Progenitor cell of endocrine pancreas (in vitro differentiated cells): Measurements from ENCODE around the gene SH3GL2. TPM values are rescaled to one million over a fixed set of nuclear protein-coding genes. Genes with fewer than 3 reads are reported as not detected.

Experiments used
- DNase-seq: peaks from one replicate; pipeline ENCODE4 v3.0.0; 2021; ENCODE audit warnings: low spot score; ENCODE audit not compliant: unreplicated experiment
- H3K27ac Mint-ChIP-seq: 2 replicates; pipeline ENCODE4 v1.8.0; 2021; ENCODE audit warnings: mild to moderate bottlenecking, moderate library complexity, mixed read lengths
- H3K27me3 Mint-ChIP-seq: 2 replicates; pipeline ENCODE4 v1.8.0; 2021; ENCODE audit warnings: mixed read lengths
- H3K36me3 Mint-ChIP-seq: 2 replicates; pipeline ENCODE4 v1.8.0; 2022; ENCODE audit warnings: mixed read lengths; ENCODE audit not compliant: insufficient read depth
- H3K4me1 Mint-ChIP-seq: 2 replicates; pipeline ENCODE4 v1.8.0; 2021; ENCODE audit warnings: low read depth, mixed read lengths
- H3K4me3 Mint-ChIP-seq: 2 replicates; pipeline ENCODE4 v1.8.0; 2021; ENCODE audit warnings: low read depth, mild to moderate bottlenecking, moderate library complexity, mixed read lengths
- H3K9me3 Mint-ChIP-seq: 2 replicates; pipeline ENCODE4 v1.8.0; 2021; ENCODE audit warnings: low read depth, mixed read lengths
- total RNA-seq: library from RNA; stranded (reverse); gene quantifications from 2 replicates; pipeline ENCODE4 v1.2.1, GENCODE V29; 2021
- TF ChIP-seq, protein P1 (sequence below): fragments of 200-600 bp; sonication (generic); IDR thresholded peaks from one replicate; pipeline ENCODE4 v1.5.0; 2021; ENCODE audit warnings: antibody characterized with exemption, mild to moderate bottlenecking; ENCODE audit not compliant: unreplicated experiment

SH3GL2 gene
- total RNA-seq, 1 donor from 2014 or later: 3.3 TPM

DNA sequence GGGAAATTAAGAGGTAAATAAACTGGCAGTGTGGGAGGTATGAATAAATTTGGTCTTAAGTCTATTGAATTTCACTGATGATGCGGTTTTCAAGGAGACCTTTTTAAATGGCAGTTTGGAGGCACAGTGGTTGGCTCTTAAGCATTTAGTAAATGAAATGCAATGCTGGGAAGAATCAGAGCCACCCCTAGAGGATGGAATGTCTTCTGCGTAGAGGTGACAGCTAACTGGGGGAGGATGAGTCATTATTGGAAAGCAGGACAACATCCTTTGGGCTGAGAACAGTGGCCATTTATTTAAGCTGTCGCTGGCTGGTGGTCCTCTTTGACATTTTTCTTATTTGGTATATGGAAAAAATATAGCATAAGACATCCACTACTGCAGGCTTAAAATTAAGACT is 163.2 kb downstream of the SH3GL2 start:
- H3K27ac Mint-ChIP-seq: no peak overlapping the region
- DNase-seq: no peak

DNA sequence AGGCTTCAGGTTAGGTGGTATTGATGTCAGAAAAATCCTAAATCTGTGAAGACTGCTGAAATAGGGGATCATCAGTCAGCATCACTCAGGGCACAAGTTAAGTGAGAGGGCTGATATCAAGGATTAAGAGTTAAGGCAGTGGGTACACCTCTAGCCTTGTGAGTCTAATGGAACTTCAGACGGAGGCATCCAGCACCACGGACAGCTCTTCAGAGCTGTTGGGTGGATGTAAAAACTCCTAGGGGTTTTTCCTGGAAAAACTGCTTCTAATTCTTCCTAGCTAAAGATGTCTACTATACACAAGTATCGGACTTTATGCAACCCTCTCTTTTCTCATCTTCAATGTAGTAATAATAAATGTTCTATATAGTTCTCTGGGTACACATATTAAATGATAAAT is 165.9 kb downstream of the SH3GL2 start:
- Mint-ChIP-seq H3K36me3 (no peaks in the 10 kb centered on the region), H3K27ac (no peak overlapping the region), H3K4me3 (no peak overlapping the region), H3K27me3 (peaks cover 3% of the 10 kb centered on the region), H3K9me3 (no peaks in the 10 kb centered on the region), H3K4me1 (no peaks in the 10 kb centered on the region)
- DNase-seq: peak; percentile 26
- TF ChIP-seq, protein P1, sequence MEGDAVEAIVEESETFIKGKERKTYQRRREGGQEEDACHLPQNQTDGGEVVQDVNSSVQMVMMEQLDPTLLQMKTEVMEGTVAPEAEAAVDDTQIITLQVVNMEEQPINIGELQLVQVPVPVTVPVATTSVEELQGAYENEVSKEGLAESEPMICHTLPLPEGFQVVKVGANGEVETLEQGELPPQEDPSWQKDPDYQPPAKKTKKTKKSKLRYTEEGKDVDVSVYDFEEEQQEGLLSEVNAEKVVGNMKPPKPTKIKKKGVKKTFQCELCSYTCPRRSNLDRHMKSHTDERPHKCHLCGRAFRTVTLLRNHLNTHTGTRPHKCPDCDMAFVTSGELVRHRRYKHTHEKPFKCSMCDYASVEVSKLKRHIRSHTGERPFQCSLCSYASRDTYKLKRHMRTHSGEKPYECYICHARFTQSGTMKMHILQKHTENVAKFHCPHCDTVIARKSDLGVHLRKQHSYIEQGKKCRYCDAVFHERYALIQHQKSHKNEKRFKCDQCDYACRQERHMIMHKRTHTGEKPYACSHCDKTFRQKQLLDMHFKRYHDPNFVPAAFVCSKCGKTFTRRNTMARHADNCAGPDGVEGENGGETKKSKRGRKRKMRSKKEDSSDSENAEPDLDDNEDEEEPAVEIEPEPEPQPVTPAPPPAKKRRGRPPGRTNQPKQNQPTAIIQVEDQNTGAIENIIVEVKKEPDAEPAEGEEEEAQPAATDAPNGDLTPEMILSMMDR: no peak

More for the DNA sequence above, 163.2 kb downstream of the SH3GL2 start:
- H3K36me3 Mint-ChIP-seq: no peaks in the 10 kb centered on the region
- H3K4me3 Mint-ChIP-seq: no peak overlapping the region
- no peaks in the 10 kb centered on the region for H3K9me3 Mint-ChIP-seq
- H3K27me3 Mint-ChIP-seq: peaks cover 3% of the 10 kb centered on the region
- no peaks in the 10 kb centered on the region for H3K4me1 Mint-ChIP-seq
- TF ChIP-seq, protein P1: no peak

DNA sequence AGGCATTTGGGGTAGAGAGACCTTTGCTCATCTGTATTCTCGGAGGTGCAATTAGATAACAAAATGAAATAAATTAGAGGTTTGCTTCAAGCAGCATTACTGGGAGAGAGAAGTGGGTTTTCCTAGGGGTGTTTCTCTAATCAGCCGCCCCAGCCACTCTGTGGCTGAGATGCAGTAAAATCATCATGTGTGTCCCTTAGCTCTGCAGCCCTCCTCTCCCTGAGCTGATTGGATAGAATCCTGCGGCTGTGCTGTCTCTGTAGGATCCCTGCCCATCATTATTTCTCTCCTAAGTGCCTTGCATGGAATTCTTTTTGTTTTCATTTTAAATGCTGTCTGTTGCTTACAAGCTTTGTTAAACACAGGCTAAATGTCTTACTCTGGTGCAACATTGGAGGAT is 171.4 kb downstream of the SH3GL2 start:
- Mint-ChIP-seq H3K4me3 (no peak overlapping the region), H3K4me1 (no peaks in the 10 kb centered on the region), H3K36me3 (no peaks in the 10 kb centered on the region), H3K9me3 (peaks cover 9% of the 10 kb centered on the region), H3K27me3 (no peaks in the 10 kb centered on the region), H3K27ac (no peak overlapping the region)
- TF ChIP-seq, protein P1: no peak
- no peak for DNase-seq

DNA sequence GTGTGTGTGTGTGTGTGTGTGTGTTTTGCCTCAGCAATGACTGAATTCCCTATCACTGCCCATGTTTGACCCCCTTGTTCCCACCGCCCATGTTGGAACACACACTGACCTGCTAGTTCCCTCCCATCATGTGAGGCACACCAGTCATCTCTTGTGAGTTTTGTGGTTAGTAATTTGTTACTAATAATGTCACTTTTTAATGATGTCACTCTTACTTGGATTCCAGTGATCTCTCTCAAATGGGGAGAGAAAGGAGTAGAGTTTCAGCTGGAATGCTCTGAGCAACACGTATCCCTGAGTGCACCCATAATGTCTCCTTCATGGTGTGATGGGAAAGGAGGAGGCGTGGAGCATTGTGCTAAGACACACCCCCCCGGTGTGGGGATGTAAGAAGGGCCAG is 172.6 kb downstream of the SH3GL2 start:
- no peak overlapping the region for H3K27ac Mint-ChIP-seq

DNA sequence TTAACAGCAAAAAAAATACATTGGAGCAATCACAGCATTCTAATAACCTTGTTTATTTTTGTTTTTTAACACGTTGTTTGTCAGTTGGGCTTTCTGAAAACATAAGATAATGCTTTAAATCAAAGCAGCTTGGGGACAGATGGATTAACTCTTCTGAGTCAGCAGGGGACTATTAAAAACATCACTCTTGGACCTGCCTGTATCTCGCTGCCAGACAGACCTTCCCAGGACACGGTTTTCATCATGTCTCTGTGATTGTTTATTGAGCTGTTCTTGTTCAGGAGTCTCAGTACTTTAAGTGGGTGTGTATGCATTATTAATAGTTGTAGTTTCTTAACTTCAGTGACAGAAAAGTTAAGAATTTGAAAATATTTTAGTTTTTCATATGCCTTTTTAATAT is 173.2 kb downstream of the SH3GL2 start:
- Mint-ChIP-seq H3K36me3 (no peaks in the 10 kb centered on the region), H3K4me3 (no peak overlapping the region)
- TF ChIP-seq, protein P1: no peak

More for the DNA sequence above, 172.6 kb downstream of the SH3GL2 start:
- H3K9me3 Mint-ChIP-seq: peaks cover 9% of the 10 kb centered on the region
- H3K36me3 Mint-ChIP-seq: no peaks in the 10 kb centered on the region
- TF ChIP-seq, protein P1: no peak
- no peak for DNase-seq
- no peaks in the 10 kb centered on the region for H3K27me3 Mint-ChIP-seq
- no peak overlapping the region for H3K4me3 Mint-ChIP-seq
- H3K4me1 Mint-ChIP-seq: no peaks in the 10 kb centered on the region

More for the DNA sequence above, 173.2 kb downstream of the SH3GL2 start:
- H3K9me3 Mint-ChIP-seq: peaks cover 9% of the 10 kb centered on the region
- no peak overlapping the region for H3K27ac Mint-ChIP-seq
- DNase-seq: no peak
- H3K27me3 Mint-ChIP-seq: no peaks in the 10 kb centered on the region
- H3K4me1 Mint-ChIP-seq: no peaks in the 10 kb centered on the region
